ENCODE measurements around the gene ATXN10.
A peak's percentile ranks its signal among the peaks of the same experiment; 100 is the strongest.
"Not testable (repeated sequence)": the region's sequence is repeated elsewhere in the genome, so short reads cannot be mapped to it uniquely, and the experiment has no call there.

ATXN10 gene

DNA sequence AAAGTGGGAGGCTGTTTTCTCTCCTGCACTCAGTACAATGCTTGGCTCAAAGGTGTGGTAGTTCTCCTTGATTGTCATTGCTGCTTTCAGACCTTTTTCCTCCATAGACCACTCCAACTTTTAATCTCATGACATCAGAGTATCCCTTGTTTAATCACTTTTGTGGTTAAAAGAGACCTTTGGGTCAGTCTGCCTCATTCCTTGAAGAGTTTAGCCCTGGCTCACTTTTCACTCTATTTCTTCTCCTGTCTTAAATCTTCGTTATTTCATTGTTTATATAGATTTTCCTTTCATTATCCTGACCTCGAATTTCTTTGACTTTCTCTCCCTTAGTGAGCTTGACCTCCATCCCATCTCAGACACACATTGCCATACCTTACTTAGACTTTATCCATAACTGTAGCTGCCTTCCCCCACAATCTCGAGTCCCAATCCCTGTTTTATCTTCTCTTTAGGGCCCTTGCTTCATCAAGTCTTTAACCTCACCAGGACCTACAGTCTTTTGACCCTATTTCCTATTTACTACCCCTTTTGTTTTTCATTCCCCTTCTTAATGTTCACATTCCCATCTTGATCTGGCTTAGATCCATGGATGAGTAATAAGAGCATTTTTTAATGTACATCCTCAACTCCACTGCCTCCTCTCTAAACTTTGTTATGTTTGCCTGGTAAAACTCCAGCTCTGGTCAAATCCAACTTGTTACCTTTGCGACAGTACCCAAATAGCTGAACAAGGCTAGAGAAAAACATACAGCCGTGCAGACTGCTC lies 9.5 kb downstream of the ATXN10 start:
- DNase-seq = no peak

DNA sequence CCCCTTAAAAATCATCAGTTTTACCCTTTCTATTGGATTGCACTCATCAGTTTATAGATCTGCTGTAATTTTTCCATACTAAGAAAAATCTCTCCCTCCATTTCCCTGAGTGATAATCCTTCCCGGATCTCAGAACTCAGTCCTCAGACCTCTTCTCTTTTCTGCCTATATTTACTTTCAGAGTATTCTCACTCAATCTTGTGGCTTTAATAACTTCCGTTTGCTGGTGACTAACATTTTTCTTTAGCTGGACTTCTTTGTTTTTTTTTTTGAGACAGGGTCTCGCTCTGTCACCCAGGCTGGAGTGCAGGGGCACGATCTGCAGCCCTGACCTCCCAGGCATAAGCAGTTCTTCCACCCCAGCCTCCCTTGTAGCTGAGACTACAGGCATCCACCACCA lies 10.4 kb downstream of the ATXN10 start:
- no peak for DNase-seq

DNA sequence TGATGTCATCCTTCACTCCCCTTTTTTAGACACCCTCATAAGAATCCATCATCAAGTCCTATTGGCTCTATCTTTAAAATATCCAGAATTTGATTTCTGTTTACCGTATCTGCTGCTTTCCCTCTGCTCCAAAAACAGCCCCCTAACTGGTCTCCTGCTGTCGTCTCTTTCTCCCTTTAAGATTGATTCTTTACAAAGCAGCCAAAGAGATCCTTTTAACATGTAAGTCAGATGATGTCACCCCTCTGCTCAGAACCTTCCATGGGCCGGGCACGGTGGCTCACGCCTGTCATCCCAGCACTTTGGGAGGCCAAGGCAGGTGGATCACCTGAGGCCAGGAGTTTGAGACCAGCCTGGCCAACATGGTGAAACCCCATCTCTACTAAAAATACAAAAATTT lies 11.1 kb downstream of the ATXN10 start:
- DNase-seq = not testable (repeated sequence)

DNA sequence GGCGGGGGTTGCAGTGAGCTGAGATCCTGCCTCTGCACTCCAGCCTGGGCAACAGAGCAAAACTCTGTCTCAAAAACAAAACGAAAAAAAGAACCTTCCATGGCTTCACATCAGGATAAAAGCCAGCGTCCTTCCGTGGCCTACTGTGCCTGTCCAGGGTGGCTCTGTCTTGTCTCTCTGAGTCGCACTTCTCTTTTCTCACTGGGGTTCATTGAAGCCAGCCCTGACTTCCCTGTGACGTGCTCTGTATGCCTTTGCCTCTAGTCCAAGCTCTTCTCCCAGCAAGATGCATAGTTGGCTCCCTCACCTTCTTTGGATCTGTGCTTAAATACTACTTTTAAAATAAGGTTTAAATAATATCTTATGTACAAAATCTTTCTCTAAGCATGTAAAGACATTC lies 11.6 kb downstream of the ATXN10 start:
- peak in 1 of 2 donors; percentile 25 for DNase-seq

DNA sequence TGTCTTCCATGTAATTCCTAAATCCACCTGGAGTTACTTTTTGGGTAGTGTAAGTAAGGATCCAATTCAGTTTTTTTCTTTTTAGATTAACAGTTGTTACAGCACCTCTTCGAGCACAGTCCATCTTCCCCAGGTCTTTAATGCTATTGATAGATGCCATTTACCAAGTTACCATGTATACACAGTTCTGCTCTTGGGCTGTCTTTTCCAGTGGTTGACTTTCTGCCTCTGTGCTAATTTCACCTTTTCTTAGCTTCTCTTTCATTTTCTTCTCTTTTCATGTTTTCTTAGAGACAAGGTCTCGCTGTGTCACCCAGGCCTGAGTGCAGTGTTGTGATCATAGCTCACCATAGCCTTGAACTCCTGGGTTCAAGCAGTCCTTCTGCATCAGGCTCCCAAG lies 12.0 kb downstream of the ATXN10 start:
- DNase-seq = no peak

DNA sequence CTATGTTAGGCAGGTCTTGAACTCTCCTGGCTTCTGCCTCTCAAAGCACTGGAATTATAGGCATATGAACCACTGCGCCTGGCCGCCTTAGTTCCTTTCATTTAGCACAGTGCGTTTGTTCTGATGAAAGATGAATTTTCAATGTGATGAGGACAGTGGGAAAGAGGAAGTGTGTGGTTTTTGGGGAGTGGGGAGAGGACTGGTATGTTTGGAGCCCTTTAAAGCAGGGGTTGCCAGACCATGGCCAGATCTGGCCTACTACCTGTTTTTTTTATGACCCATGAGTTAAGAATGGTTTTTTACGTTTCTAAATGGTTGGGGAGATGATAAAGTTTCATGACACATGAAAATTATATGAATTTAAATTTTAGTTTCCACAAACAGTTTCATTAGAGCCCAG lies 12.5 kb downstream of the ATXN10 start:
- DNase-seq = no peak

DNA sequence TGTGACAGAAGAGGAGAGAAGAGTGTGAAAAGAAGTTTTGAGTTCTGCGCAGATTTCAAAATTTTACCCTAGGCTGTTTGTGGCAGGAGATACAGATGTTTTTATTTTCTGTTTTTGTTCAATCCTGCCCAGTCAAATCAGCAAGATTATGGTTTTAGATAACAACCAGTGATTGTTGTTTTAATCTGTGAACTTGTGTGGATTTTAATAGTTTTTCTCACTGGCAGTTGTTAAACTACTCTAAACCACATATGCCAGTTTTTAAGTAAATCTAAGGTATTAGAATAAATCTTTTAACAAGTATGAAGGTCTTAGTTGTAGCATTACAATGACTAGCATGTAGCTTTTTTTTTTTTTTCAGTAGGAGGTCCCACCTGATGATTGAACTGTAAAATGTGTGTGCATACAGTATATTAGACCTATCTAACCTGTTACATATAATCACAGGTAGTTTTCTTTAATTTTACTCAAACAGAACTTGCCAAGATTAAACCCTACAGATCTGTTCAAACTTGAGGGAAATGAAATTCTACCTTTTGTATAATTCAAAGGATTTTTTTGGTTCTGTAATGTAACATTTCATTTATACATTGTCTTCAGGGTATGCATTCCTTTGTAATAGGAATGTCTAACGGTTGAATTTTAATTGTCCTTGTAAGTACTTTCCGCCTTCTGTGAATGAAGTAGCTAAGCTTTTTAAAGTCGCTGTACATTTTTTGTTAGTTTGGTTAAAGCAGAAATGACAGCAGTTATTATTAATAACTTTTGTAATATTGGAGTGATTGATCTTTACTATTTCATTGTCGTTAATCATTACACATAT lies 13.3 kb downstream of the ATXN10 start:
- no peak for DNase-seq

DNA sequence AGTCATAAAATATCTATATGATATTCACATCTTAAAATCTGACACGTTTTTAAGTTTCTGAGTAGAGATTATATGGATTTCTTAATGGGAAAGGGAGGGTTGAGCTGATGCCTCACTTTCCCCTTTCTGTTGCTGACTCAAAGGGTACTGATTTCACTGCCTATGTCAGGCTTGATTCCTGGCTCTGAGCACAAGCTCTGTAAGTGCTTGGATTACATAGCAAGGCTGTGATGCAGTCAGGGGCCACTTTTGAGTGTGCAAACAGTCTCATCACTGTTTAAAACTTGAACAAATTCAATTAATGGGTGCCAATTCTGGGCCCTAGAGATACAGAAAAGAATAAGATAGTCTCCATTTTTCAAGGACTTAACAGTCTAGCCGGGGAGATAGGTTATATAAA lies 14.4 kb downstream of the ATXN10 start:
- DNase-seq = no peak

DNA sequence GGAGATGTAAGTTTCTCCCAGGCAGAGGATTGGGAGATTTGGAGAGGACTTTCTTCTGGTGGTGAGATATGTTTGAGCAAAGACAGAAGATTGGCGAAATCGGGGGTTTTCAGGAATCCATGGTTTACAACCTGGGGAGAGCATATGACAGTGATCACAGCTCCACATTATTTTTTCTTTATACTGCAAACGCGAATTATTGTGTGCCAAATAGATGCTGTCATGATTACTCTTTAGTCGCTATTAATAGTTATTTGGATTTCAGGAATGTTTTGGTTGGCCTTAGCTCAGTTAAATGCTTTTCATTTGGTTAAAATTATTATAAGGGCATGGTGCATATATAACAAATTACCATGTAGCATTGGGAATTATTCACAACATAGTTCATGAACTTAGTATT lies 15.2 kb downstream of the ATXN10 start:
- no peak for DNase-seq

DNA sequence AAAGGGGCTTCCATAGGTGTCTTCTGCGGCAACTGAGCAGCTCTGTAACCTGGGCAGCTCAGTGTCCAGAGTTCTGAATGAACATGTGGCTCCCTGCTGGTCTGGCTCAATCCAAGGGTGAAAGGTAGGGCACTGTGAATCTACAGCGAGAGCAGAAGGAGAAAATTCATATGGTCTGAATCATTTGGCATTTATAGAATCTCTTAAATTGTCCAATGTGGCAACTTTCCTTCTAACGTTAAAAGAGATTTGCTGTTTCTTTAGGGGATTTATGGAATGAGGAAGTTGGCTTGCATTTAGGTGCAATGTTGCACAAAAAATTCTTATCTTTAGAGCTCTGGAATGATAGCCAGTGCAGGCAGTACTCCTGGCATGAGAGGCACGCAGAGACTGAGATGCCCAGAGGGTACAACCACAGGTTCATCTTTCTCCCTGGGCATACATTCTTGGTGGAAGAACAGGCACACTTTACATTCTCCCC lies 17.0 kb downstream of the ATXN10 start:
- no peak for DNase-seq

DNA sequence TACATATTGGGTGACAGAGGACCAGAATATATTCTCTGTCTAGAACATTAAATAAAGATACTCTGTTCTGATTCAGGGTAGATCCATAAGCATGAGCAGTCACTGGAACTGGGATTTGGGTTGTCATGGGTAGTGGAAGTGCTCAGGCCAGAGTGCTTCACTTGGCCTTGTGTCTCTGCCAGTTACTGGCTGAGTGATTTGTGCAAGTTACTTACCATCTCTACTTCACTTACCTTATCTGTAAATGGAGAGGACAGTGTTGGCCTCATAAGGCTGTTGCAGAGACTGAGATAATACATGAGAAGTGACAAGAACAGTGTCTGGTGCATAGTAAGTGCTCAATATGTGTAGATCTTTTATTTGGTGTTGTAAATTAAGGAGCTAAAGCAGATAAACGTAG lies 17.6 kb downstream of the ATXN10 start:
- DNase-seq = no peak

DNA sequence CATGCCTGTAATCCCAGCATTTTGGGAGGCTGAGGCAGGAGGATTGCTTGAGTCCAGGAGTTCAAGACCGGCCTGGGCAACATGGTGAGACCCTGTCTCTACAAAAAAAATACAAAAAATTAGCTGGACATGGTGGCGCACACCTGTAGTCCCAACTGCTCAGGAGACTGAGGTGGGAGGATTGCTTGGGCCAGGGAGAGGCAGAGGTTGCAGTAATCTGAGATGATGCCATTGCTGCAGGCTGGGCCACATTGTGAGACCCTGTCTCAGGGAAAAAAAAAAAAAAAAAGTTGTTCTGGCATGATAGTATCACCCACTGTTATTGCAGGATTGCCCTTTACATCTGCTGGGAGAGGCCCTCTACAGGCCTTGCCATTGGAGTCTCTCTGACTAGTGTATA lies 18.4 kb downstream of the ATXN10 start:
- DNase-seq = no peak

DNA sequence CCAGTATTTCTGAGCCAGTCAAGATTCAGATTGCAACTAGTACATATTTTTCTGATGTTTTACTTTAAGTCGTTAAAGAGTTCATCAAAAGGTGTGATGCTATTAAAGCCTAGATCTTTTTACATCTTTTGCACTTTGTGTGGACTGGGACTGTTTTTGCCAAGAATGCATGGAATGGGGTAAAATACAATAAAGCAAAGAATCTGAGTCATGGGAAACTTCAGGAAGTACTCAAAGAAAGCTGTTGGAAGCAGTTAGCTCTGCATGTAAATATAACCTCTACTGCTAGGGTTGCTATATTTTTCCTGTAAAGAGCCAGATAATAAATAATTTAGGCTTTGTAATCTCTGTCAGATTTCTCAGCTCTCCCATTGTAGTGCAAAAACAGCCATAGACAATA lies 20.9 kb downstream of the ATXN10 start:
- DNase-seq = no peak

DNA sequence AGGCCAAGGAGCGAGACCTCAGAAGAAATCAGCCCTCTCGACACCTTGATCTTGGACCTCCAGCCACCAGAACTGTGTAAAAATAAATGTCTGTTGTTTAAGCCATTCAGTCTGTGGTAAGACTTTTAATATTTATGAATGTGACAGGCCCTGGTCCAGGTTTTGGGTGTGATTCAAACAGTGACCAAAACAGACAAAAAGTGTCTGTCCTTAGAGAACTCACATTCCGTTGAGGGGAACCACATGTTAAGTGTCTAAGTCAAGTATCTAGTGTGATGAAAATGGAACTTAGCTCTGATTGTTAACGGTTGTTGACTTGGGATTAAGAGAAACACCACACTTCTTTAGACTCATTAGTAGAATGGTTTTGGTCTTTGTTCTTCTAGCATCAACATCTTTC lies 22.2 kb downstream of the ATXN10 start:
- DNase-seq = no peak

DNA sequence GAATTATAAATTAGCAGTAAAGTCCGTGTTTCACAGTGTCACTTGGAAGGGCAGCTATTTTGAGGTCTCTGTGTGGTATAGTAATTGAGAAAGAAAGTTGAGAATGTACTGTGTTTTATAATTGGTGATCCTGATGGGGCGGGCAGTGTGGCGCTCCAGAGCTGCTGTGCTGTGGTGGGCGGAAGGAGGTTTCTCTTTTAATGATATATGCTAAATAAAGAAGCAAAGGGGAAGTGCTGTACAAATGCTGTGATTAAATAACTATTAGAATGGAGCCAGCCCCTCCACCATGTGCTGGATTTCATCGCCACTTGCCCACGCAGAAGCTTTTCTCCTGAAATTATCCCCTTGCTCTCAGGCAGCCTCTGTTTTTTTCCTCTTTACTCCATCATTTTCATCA lies 24.6 kb downstream of the ATXN10 start:
- no peak for DNase-seq

DNA sequence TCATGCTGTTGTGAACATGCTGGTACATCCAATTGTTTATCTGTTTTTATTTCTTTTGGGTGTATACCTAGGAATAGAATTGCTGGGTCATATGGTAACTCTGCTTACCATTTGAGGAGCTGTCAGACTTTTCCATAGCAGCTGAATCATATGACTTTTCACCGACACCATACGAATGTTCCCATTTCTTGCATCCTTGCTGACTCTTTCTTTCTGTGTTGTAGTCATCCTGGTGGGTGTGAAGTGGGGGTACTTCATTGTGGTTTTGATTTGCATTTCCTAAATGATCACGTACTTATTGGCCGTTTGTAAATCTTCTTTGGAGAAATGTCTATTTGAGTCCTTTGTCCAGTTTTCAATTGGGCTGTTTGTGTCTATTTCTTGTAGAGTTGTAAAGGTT lies 26.5 kb downstream of the ATXN10 start:
- DNase-seq = no peak

DNA sequence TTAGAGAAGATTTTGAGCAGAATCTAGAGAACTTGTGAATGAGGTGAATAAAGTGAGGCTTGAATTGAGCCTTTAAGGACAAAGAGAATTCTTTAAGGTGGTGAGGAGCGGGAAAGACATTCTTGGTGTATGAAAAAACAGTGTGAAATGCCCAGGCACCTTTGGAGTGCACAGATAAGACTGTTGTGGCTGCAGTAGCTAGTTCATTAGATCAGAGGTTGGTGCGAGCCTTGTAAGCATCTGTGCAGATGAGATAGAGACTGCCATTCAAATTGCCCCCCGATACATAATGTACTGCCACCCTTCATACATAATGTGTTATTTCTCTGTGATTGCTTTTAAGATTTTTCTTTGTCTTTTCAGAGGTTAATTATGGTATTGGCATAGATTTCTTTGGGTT lies 31.3 kb downstream of the ATXN10 start:
- DNase-seq = no peak

DNA sequence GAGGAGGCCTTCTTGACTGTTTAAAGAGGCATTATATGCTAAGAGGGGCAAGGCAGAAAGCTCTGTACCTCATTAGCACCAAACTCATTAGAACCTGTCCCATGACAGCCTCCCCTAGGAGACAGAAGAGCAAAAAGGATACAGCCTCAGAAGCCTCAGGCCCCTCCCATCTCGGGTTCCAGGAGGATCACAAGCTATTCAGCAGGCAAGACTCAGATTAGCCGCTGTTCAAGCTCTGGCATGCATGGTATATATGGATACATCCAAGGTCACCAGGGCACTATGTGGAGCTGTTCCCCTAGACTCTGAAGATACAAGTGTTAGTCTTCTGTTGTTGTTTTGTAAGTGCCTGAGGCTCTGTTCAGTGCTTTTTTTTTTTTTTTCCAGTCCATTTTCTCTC lies 32.1 kb downstream of the ATXN10 start:
- DNase-seq = no peak

DNA sequence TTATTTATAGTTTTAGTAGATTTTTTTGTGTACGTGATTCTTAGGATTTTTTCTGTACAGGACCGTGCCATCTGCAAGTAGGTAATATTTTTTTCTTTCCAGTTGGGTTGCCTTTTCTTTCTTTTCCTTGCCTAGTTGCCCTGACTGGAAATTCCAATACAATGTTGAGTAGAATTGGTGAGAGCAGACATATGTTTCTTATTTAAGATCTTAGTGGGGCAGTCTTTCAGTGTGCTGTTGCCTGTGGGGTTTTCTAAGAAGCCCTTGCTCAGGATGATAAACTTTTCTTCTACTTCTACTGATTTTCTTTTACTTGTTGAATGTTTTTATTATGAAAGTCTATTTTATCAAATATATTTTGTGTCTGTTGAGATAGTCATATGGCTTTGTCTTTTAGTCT lies 33.0 kb downstream of the ATXN10 start:
- no peak for DNase-seq

DNA sequence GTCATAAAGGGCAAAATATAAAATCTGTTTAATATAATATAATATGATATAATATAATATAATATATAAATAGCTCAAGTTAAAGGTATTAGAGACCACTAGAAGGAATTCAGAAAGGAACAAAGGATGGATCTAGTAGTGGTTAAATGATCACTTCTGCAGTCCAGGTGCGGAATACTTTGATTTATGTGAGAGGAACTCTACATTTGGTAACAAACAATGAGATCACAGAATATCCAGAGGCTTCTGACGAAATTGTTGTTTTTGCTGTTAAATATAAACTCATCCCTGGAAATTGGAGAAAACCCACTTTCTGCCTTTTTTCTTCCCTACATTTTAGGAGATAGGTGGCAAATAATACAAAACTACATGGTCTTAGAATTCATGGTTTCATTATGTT lies 36.0 kb downstream of the ATXN10 start:
- DNase-seq = no peak

DNA sequence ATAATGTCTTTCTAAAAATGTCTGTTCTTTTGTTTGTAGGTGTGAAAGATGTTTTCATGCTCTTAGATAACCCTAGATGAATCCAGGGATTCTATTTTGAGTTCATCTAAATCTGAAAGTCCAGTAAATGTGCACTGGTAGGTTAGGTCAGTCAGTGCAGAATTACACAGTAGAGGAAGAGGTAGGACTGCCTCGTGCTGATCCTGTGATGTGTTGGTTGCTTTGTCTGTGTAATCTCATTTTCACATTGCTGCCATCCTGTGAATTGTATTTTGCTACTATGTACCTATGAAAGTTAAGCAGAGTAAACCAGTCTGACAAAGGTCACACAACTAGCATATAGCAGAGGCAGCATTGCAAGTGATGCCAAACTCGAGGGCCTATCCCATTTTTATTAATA lies 36.5 kb downstream of the ATXN10 start:
- no peak for DNase-seq

DNA sequence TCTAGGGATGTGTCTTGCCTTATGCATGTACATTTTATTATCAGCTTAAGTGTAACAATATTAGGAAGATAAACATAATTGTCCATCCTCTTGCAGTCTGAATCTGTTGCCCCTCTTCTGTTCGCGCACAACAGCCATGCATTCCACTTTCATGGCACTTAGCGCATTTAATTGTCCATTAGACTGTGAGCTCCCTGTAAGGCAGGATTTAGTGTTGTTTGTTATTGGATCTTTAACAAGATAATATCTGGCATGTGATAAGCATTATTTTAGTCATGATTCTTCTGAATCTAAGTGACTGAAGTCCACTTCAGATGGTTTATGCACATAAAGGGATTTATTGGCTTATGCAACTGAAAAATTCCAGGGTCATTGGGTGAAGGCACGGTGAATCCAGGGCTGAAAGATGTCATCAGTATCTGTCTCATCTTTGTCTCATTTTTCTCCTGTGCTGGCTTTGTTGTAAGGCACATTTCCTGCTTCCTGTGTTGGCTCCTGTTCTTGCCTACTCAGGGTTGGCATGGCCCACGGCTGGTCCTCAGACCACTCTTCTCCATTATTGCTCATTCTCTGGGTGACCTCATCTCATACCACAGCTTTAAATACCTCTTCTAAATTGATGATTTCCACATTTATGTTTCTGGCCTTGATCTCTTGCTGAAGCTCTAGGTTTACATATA lies 37.6 kb downstream of the ATXN10 start:
- no peak for DNase-seq

DNA sequence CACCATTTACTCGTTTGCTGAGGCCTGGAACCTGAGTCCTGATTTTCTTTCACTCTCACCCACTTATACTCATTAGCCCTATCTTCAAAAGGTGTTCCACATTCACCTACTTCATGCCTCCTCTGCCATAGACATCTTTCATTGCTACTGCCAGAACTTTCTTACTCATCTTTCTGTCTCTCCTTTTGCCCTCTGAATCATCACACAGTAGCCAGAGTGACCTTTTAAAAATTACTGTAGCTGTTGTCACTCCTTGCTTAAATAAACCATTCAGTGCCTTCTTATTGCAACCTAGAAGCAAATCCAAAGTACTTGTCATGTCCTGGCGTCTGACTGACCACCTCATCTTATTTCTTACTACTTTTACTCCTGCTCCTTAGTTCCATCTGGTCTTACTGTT lies 38.2 kb downstream of the ATXN10 start:
- no peak for DNase-seq

DNA sequence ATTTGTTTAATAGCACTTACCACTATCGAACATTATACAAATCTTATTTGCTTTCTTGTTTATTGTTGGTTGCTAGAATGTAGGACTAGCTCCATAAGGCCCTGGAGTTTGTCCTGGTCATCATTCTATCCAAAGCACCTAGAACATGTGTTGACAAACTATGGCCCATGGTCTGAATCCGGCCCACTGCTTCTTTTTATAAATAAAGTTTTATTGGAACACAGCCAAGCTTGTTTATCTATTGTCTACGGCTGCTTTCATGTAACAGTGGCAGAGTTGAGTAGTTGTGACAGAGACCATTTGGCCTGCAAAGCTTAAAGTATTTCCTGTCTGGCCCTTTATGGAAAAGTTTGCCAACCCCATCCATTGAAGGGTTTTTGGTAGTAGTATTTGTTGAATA lies 38.8 kb downstream of the ATXN10 start:
- DNase-seq = no peak

Data from CD4-positive, alpha-beta T cell treated with Interleukin-4 for 1 hour (primary cell).